ENCODE results near the gene LRRC47.

The LRRC47 gene

GRCh38 chr1:3746389-3746829 lies 49.9 kb downstream of the LRRC47 start:
- DNase-seq: no peak

- no peak for DNase-seq
Measured at GRCh38 chr1:3745590-3746381, 50.5 kb downstream of the LRRC47 start.

GRCh38 chr1:3745071-3745470 lies 51.2 kb downstream of the LRRC47 start:
- DNase-seq: no peak

- no peak for DNase-seq
Measured at GRCh38 chr1:3744646-3745045, 51.7 kb downstream of the LRRC47 start.

- DNase-seq: no peak
Measured at GRCh38 chr1:3743826-3744225, 52.5 kb downstream of the LRRC47 start.

GRCh38 chr1:3743421-3743820 lies 52.9 kb downstream of the LRRC47 start:
- DNase-seq: no peak

- no peak for DNase-seq
Measured at GRCh38 chr1:3742439-3743298, 53.6 kb downstream of the LRRC47 start.

GRCh38 chr1:3741566-3742438 lies 54.5 kb downstream of the LRRC47 start:
- no peak for DNase-seq

- no peak for DNase-seq
Measured at GRCh38 chr1:3740752-3741151, 55.5 kb downstream of the LRRC47 start.

- DNase-seq: no peak
Measured at GRCh38 chr1:3740042-3740441, 56.3 kb downstream of the LRRC47 start.

- no peak for DNase-seq
Measured at GRCh38 chr1:3738943-3739342, 57.4 kb downstream of the LRRC47 start.

- no peak for DNase-seq
Measured at GRCh38 chr1:3736708-3737107, 59.6 kb downstream of the LRRC47 start.

GRCh38 chr1:3736131-3736561 lies 60.2 kb downstream of the LRRC47 start:
- no peak for DNase-seq

- DNase-seq: no peak
Measured at GRCh38 chr1:3735688-3736087, 60.6 kb downstream of the LRRC47 start.

GRCh38 chr1:3735027-3735681 lies 61.1 kb downstream of the LRRC47 start:
- DNase-seq: no peak

GRCh38 chr1:3734602-3735001 lies 61.7 kb downstream of the LRRC47 start:
- DNase-seq: no peak

- no peak for DNase-seq
Measured at GRCh38 chr1:3733883-3734589, 62.3 kb downstream of the LRRC47 start.

- no peak for DNase-seq
Measured at GRCh38 chr1:3733094-3733882, 63.0 kb downstream of the LRRC47 start.

- no peak for DNase-seq
Measured at GRCh38 chr1:3732434-3733093, 63.7 kb downstream of the LRRC47 start.
